ENCODE data around the gene POLQ. TPM values are rescaled to one million over a fixed set of nuclear protein-coding genes. Genes with fewer than 3 reads are reported as not detected.

POLQ gene
- total RNA-seq, 1 experiment from 2014 or later, result 14.9 TPM

- no peak for TF ChIP-seq ELF4 (CRISPR knock-in tag; IDR thresholded peaks at IDR 0.05; ENCODE audit: low read depth)
- TF ChIP-seq FOXJ3 (CRISPR knock-in tag; IDR thresholded peaks at IDR 0.05; ENCODE audit: borderline replicate concordance), result no peak
Measured at GRCh38 chr3:121552379-121552778, 6.6 kb upstream of the POLQ start (continued).

DNA sequence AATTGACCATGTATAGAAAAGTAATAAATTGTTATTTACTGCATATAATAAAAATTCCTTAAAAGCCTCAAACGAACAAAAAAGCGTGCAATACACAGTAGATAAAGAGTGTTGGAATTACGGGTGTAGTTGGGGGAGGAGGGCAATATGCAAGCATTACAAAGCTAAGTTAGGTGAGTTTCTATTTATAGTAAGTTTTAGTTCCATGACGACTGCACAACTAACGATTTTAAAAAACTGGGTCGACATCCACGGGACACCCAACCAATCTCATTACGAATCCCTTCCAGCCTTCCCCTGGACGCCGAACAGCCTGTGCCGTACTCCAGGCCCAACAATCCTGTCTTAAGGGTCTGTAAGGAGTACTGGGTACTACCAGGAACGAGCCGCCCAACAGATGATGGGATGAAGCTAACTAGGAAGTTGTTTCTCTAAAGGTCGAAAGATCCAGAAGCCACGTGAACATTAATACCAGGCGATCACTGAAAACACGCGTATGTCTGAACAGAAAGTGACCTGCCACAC is 677 bp downstream of the POLQ start:
- H3K27me3 Mint-ChIP-seq (ENCODE audit: low read depth), result no peaks in the 10 kb centered on the region
- ATAC-seq (peak; percentile 20), DNase-seq (ENCODE audit: low spot score) (no peak)
- CTCF ChIA-PET, result interaction anchor here (2.9 to 3.2 kb wide), 2 partner anchors 49 to 556 kb away, joined by 18 read pairs; partner anchors contain the start of gene FBXO40
- peaks cover 23% of the 10 kb centered on the region for H3K36me3 Mint-ChIP-seq
- no peaks in the 10 kb centered on the region for H3K9me3 Mint-ChIP-seq
- peaks cover 13% of the 10 kb centered on the region for H3K4me1 Mint-ChIP-seq
- peak overlapping the region; percentile 98 for H3K4me3 Mint-ChIP-seq
- peak overlapping the region; percentile 94 for H3K27ac Mint-ChIP-seq
- TF ChIP-seq ZNF263 (CRISPR knock-in tag; IDR thresholded peaks at IDR 0.05; ENCODE audit: low read depth), result no peak
- no peak for TF ChIP-seq ESRRA (CRISPR knock-in tag; IDR thresholded peaks at IDR 0.05; ENCODE audit: borderline replicate concordance)
- TF ChIP-seq, protein P1, sequence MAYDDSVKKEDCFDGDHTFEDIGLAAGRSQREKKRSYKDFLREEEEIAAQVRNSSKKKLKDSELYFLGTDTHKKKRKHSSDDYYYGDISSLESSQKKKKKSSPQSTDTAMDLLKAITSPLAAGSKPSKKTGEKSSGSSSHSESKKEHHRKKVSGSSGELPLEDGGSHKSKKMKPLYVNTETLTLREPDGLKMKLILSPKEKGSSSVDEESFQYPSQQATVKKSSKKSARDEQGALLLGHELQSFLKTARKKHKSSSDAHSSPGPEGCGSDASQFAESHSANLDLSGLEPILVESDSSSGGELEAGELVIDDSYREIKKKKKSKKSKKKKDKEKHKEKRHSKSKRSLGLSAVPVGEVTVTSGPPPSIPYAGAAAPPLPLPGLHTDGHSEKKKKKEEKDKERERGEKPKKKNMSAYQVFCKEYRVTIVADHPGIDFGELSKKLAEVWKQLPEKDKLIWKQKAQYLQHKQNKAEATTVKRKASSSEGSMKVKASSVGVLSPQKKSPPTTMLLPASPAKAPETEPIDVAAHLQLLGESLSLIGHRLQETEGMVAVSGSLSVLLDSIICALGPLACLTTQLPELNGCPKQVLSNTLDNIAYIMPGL (CRISPR knock-in tag; IDR thresholded peaks at IDR 0.05), result no peak
- no peak for TF ChIP-seq ATF1 (CRISPR knock-in tag; IDR thresholded peaks at IDR 0.05)
- TF ChIP-seq GRHL2 (CRISPR knock-in tag; IDR thresholded peaks at IDR 0.05; ENCODE audit: insufficient replicate concordance, severe bottlenecking), result no peak
- TF ChIP-seq, protein P2, sequence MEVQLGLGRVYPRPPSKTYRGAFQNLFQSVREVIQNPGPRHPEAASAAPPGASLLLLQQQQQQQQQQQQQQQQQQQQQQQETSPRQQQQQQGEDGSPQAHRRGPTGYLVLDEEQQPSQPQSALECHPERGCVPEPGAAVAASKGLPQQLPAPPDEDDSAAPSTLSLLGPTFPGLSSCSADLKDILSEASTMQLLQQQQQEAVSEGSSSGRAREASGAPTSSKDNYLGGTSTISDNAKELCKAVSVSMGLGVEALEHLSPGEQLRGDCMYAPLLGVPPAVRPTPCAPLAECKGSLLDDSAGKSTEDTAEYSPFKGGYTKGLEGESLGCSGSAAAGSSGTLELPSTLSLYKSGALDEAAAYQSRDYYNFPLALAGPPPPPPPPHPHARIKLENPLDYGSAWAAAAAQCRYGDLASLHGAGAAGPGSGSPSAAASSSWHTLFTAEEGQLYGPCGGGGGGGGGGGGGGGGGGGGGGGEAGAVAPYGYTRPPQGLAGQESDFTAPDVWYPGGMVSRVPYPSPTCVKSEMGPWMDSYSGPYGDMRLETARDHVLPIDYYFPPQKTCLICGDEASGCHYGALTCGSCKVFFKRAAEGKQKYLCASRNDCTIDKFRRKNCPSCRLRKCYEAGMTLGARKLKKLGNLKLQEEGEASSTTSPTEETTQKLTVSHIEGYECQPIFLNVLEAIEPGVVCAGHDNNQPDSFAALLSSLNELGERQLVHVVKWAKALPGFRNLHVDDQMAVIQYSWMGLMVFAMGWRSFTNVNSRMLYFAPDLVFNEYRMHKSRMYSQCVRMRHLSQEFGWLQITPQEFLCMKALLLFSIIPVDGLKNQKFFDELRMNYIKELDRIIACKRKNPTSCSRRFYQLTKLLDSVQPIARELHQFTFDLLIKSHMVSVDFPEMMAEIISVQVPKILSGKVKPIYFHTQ (CRISPR knock-in tag; IDR thresholded peaks at IDR 0.05), result no peak
- TF ChIP-seq, protein P3, sequence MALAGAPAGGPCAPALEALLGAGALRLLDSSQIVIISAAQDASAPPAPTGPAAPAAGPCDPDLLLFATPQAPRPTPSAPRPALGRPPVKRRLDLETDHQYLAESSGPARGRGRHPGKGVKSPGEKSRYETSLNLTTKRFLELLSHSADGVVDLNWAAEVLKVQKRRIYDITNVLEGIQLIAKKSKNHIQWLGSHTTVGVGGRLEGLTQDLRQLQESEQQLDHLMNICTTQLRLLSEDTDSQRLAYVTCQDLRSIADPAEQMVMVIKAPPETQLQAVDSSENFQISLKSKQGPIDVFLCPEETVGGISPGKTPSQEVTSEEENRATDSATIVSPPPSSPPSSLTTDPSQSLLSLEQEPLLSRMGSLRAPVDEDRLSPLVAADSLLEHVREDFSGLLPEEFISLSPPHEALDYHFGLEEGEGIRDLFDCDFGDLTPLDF (CRISPR knock-in tag; IDR thresholded peaks at IDR 0.05), result no peak
- no peak for TF ChIP-seq ZNF121 (CRISPR knock-in tag; IDR thresholded peaks at IDR 0.05)
- TF ChIP-seq ZNF317 (CRISPR knock-in tag; IDR thresholded peaks at IDR 0.05; ENCODE audit: borderline replicate concordance, low read depth), result no peak
- TF ChIP-seq, protein P4, sequence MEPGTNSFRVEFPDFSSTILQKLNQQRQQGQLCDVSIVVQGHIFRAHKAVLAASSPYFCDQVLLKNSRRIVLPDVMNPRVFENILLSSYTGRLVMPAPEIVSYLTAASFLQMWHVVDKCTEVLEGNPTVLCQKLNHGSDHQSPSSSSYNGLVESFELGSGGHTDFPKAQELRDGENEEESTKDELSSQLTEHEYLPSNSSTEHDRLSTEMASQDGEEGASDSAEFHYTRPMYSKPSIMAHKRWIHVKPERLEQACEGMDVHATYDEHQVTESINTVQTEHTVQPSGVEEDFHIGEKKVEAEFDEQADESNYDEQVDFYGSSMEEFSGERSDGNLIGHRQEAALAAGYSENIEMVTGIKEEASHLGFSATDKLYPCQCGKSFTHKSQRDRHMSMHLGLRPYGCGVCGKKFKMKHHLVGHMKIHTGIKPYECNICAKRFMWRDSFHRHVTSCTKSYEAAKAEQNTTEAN (CRISPR knock-in tag; IDR thresholded peaks at IDR 0.05), result no peak
- no peak for TF ChIP-seq E2F4 (CRISPR knock-in tag; IDR thresholded peaks at IDR 0.05; ENCODE audit: borderline replicate concordance, low read depth)
- TF ChIP-seq MXD4 (CRISPR knock-in tag; IDR thresholded peaks at IDR 0.05; ENCODE audit: borderline replicate concordance), result no peak
- no peak for TF ChIP-seq IRF1 (CRISPR knock-in tag; IDR thresholded peaks at IDR 0.05)
- no peak for TF ChIP-seq ZNF281 (CRISPR knock-in tag; IDR thresholded peaks at IDR 0.05)
- no peak for TF ChIP-seq NFE2L1 (CRISPR knock-in tag; IDR thresholded peaks at IDR 0.05)
- POLR2A ChIA-PET, result interaction anchor here (1.0 kb wide), 1 partner anchor 203 kb away, joined by 3 read pairs; no protein-coding TSS in a partner anchor
